ENCODE data around the gene DLGAP1.

DLGAP1 gene

GRCh38 chr18:4438938-4439337, 16.2 kb downstream of the DLGAP1 start:
- Histone ChIP-seq H3K4me1 (ENCODE audit: control insufficient read depth, insufficient read depth, low read length) (no peaks in the 10 kb centered on the region), H3K4me3 (ENCODE audit: insufficient read depth, low read depth, low read length) (no peak overlapping the region), H3K27ac (ENCODE audit: insufficient read depth, low read depth, low read length, poor library complexity, severe bottlenecking) (no peak overlapping the region), H3K9me3 (ENCODE audit: control insufficient read depth, low read length) (no peaks in the 10 kb centered on the region), H3K27me3 (ENCODE audit: control insufficient read depth, insufficient read depth, low read length, poor library complexity, severe bottlenecking) (no peaks in the 10 kb centered on the region), H3K36me3 (ENCODE audit: control insufficient read depth, insufficient read depth, low read length) (no peaks in the 10 kb centered on the region)
- WGBS, 2 experiments: 81 to 84% methylated on average over 5 of the region's 5 CpGs

- H3K4me1 ChIP-seq (ENCODE audit: control insufficient read depth, insufficient read depth, low read length): no peaks in the 10 kb centered on the region
- no peaks in the 10 kb centered on the region for H3K9me3 ChIP-seq (ENCODE audit: control insufficient read depth, low read length)
- no peak overlapping the region for H3K27ac ChIP-seq (ENCODE audit: insufficient read depth, low read depth, low read length, poor library complexity, severe bottlenecking)
- H3K36me3 ChIP-seq (ENCODE audit: control insufficient read depth, insufficient read depth, low read length): no peaks in the 10 kb centered on the region
- no peak overlapping the region for H3K4me3 ChIP-seq (ENCODE audit: insufficient read depth, low read depth, low read length)
- 94 to 97% methylated on average over 1 of the region's 1 CpG for WGBS, 2 experiments
- no peaks in the 10 kb centered on the region for H3K27me3 ChIP-seq (ENCODE audit: control insufficient read depth, insufficient read depth, low read length, poor library complexity, severe bottlenecking)
Observed at GRCh38 chr18:4433717-4434116, 21.4 kb downstream of the DLGAP1 start.

DNA sequence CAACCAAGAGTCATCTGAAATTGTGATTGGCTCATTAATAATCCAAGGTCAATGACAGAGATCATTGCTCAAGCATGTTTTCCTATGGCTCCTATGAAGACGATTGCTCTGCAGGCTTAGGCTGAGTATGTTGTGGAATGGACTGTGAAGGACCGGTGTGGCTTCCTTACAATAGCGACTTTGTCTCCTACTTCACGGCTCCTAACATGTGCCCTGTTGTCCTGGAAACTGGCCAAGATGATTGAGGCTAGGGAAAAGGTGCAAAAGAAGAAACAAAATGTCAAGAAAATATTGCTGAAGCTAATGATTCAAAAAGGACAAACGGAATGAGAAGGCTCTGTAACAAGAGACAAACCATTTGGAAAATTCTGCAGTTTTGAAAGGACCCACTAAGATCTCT, 24.3 kb downstream of the DLGAP1 start:
- Histone ChIP-seq H3K27me3 (ENCODE audit: control insufficient read depth, insufficient read depth, low read length, poor library complexity, severe bottlenecking) (no peaks in the 10 kb centered on the region), H3K36me3 (ENCODE audit: control insufficient read depth, insufficient read depth, low read length) (no peaks in the 10 kb centered on the region), H3K4me3 (ENCODE audit: insufficient read depth, low read depth, low read length) (no peak overlapping the region), H3K4me1 (ENCODE audit: control insufficient read depth, insufficient read depth, low read length) (no peaks in the 10 kb centered on the region), H3K9me3 (ENCODE audit: control insufficient read depth, low read length) (no peaks in the 10 kb centered on the region), H3K27ac (ENCODE audit: insufficient read depth, low read depth, low read length, poor library complexity, severe bottlenecking) (no peak overlapping the region)
- WGBS, 2 experiments: 93% methylated on average over 5 of the region's 5 CpGs

DNA sequence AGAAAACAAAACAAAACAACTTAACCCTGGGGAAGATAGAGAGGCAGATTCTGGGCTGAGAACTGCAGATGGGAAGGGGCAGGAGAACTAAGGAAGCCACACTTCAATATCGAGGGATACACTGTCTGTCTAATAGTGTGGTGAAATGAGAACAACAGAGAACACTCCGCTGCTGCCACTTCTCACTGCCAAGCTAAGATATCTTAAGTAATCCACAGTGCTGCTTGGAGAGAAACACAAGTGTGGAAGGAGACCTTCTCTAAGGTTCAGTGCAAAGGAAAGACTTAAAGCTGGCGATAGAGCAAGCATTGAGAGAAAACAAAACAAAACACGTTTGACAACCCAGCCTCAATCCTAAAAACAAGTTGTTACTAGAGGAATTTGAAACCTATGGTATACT, 37.4 kb downstream of the DLGAP1 start:
- WGBS, 2 experiments: 87 to 100% methylated on average over 3 to 4 of the region's 4 CpGs
- Histone ChIP-seq H3K9me3 (ENCODE audit: control insufficient read depth, low read length) (no peaks in the 10 kb centered on the region), H3K27ac (ENCODE audit: insufficient read depth, low read depth, low read length, poor library complexity, severe bottlenecking) (no peak overlapping the region), H3K4me3 (ENCODE audit: insufficient read depth, low read depth, low read length) (no peak overlapping the region), H3K27me3 (ENCODE audit: control insufficient read depth, insufficient read depth, low read length, poor library complexity, severe bottlenecking) (no peaks in the 10 kb centered on the region), H3K4me1 (ENCODE audit: control insufficient read depth, insufficient read depth, low read length) (no peaks in the 10 kb centered on the region), H3K36me3 (ENCODE audit: control insufficient read depth, insufficient read depth, low read length) (no peaks in the 10 kb centered on the region)

- Histone ChIP-seq H3K27ac (ENCODE audit: insufficient read depth, low read depth, low read length, poor library complexity, severe bottlenecking) (no peak overlapping the region), H3K9me3 (ENCODE audit: control insufficient read depth, low read length) (no peaks in the 10 kb centered on the region), H3K4me3 (ENCODE audit: insufficient read depth, low read depth, low read length) (no peak overlapping the region), H3K27me3 (ENCODE audit: control insufficient read depth, insufficient read depth, low read length, poor library complexity, severe bottlenecking) (no peaks in the 10 kb centered on the region), H3K36me3 (ENCODE audit: control insufficient read depth, insufficient read depth, low read length) (no peaks in the 10 kb centered on the region), H3K4me1 (ENCODE audit: control insufficient read depth, insufficient read depth, low read length) (no peaks in the 10 kb centered on the region)
- WGBS, 2 experiments: no CpG with 5 or more reads among the region's 1 CpG
Observed at GRCh38 chr18:4416976-4417375, 38.1 kb downstream of the DLGAP1 start.

DNA sequence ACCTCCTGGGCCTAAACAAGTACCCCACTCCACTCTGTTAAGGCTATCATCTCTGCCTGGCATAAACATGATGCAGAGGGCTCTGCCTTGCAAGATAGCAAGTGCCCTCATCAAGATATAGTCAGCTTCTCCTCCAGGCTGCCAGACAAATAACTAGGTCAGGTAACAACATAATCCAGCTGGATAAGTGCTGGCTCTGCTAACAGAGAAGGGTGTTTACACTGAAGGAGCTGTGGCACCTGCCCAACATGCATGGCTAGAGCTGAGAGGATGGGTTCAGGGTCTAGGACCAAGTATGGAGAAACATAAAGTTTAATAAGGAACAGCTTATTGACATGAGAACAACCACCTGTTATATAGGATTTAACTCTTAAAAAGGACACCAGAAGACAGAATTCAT, 42.8 kb downstream of the DLGAP1 start:
- no peaks in the 10 kb centered on the region for H3K27me3 ChIP-seq (ENCODE audit: control insufficient read depth, insufficient read depth, low read length, poor library complexity, severe bottlenecking)
- no peak overlapping the region for H3K4me3 ChIP-seq (ENCODE audit: insufficient read depth, low read depth, low read length)
- no peaks in the 10 kb centered on the region for H3K9me3 ChIP-seq (ENCODE audit: control insufficient read depth, low read length)
- no peak overlapping the region for H3K27ac ChIP-seq (ENCODE audit: insufficient read depth, low read depth, low read length, poor library complexity, severe bottlenecking)
- no peaks in the 10 kb centered on the region for H3K36me3 ChIP-seq (ENCODE audit: control insufficient read depth, insufficient read depth, low read length)
- H3K4me1 ChIP-seq (ENCODE audit: control insufficient read depth, insufficient read depth, low read length): no peaks in the 10 kb centered on the region

- H3K27me3 ChIP-seq (ENCODE audit: control insufficient read depth, insufficient read depth, low read length, poor library complexity, severe bottlenecking): no peaks in the 10 kb centered on the region
- H3K36me3 ChIP-seq (ENCODE audit: control insufficient read depth, insufficient read depth, low read length): no peaks in the 10 kb centered on the region
- H3K9me3 ChIP-seq (ENCODE audit: control insufficient read depth, low read length): no peaks in the 10 kb centered on the region
- WGBS, 2 experiments: 80 to 83% methylated on average over 1 of the region's 1 CpG
- H3K27ac ChIP-seq (ENCODE audit: insufficient read depth, low read depth, low read length, poor library complexity, severe bottlenecking): no peak overlapping the region
- H3K4me1 ChIP-seq (ENCODE audit: control insufficient read depth, insufficient read depth, low read length): no peaks in the 10 kb centered on the region
- H3K4me3 ChIP-seq (ENCODE audit: insufficient read depth, low read depth, low read length): no peak overlapping the region
Observed at GRCh38 chr18:4406856-4407255, 48.3 kb downstream of the DLGAP1 start.

GRCh38 chr18:4405965-4406364, 49.1 kb downstream of the DLGAP1 start:
- Histone ChIP-seq H3K9me3 (ENCODE audit: control insufficient read depth, low read length) (no peaks in the 10 kb centered on the region), H3K4me1 (ENCODE audit: control insufficient read depth, insufficient read depth, low read length) (no peaks in the 10 kb centered on the region), H3K27ac (ENCODE audit: insufficient read depth, low read depth, low read length, poor library complexity, severe bottlenecking) (no peak overlapping the region), H3K4me3 (ENCODE audit: insufficient read depth, low read depth, low read length) (no peak overlapping the region), H3K27me3 (ENCODE audit: control insufficient read depth, insufficient read depth, low read length, poor library complexity, severe bottlenecking) (no peaks in the 10 kb centered on the region), H3K36me3 (ENCODE audit: control insufficient read depth, insufficient read depth, low read length) (no peaks in the 10 kb centered on the region)
- 93 to 95% methylated on average over 5 of the region's 5 CpGs for WGBS, 2 experiments

- Histone ChIP-seq H3K36me3 (ENCODE audit: control insufficient read depth, insufficient read depth, low read length) (no peaks in the 10 kb centered on the region), H3K27me3 (ENCODE audit: control insufficient read depth, insufficient read depth, low read length, poor library complexity, severe bottlenecking) (no peaks in the 10 kb centered on the region), H3K4me1 (ENCODE audit: control insufficient read depth, insufficient read depth, low read length) (no peaks in the 10 kb centered on the region), H3K27ac (ENCODE audit: insufficient read depth, low read depth, low read length, poor library complexity, severe bottlenecking) (no peak overlapping the region), H3K4me3 (ENCODE audit: insufficient read depth, low read depth, low read length) (no peak overlapping the region), H3K9me3 (ENCODE audit: control insufficient read depth, low read length) (no peaks in the 10 kb centered on the region)
- 78% methylated on average over 1 of the region's 1 CpG; no CpG with 5 or more reads in 1 of the 2 experiments for WGBS, 2 experiments
Observed at GRCh38 chr18:4403836-4404235, 51.3 kb downstream of the DLGAP1 start.

DNA sequence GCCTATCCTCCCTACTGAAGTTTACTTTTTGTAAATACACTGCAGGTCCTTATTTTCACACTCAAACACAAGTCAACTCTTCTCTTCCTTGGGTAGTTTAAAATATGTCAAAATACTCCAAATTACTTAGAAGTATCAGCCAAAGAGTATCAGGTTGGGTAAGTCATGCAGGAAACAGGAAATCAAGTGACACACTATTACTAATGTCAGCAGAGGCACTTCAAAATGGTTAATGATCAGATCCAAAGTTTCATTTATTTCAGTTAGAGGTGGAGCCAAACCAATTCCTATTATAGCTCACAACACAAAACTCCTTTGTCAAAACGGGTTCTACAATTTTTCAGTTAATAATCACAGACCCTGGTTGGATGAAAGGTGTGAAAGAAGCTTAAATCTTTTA, 54.2 kb downstream of the DLGAP1 start:
- Histone ChIP-seq H3K27ac (ENCODE audit: insufficient read depth, low read depth, low read length, poor library complexity, severe bottlenecking) (no peak overlapping the region), H3K4me3 (ENCODE audit: insufficient read depth, low read depth, low read length) (no peak overlapping the region), H3K36me3 (ENCODE audit: control insufficient read depth, insufficient read depth, low read length) (no peaks in the 10 kb centered on the region), H3K9me3 (ENCODE audit: control insufficient read depth, low read length) (no peaks in the 10 kb centered on the region), H3K27me3 (ENCODE audit: control insufficient read depth, insufficient read depth, low read length, poor library complexity, severe bottlenecking) (no peaks in the 10 kb centered on the region), H3K4me1 (ENCODE audit: control insufficient read depth, insufficient read depth, low read length) (no peaks in the 10 kb centered on the region)
- 67% methylated on average over 1 of the region's 1 CpG; no CpG with 5 or more reads in 1 of the 2 experiments for WGBS, 2 experiments

DNA sequence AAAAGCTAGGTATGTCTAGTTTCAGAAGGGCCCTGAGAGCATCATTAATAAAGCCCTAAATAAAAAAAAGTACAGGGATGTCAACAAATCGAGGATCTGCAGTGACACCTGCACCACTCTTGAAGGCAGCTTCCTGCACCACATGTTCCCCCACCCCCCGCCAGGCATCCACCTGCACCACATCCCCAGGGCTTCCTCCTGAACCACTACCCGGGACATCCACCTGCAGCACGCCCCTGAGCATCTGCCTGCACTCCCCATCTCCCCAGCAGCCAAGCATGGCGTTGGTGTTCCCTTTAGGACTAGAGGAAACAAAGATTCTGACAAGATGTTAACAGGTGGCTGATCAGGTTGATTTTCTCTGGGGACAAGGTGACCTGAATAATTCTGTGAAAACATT, 55.2 kb downstream of the DLGAP1 start:
- Histone ChIP-seq H3K27ac (ENCODE audit: insufficient read depth, low read depth, low read length, poor library complexity, severe bottlenecking) (no peak overlapping the region), H3K4me1 (ENCODE audit: control insufficient read depth, insufficient read depth, low read length) (no peaks in the 10 kb centered on the region), H3K4me3 (ENCODE audit: insufficient read depth, low read depth, low read length) (no peak overlapping the region), H3K9me3 (ENCODE audit: control insufficient read depth, low read length) (no peaks in the 10 kb centered on the region), H3K36me3 (ENCODE audit: control insufficient read depth, insufficient read depth, low read length) (no peaks in the 10 kb centered on the region), H3K27me3 (ENCODE audit: control insufficient read depth, insufficient read depth, low read length, poor library complexity, severe bottlenecking) (no peaks in the 10 kb centered on the region)
- WGBS, 2 experiments: 70% methylated on average over 5 of the region's 5 CpGs
